ENCODE results near the gene RSPH4A. TPM values are rescaled to one million over a fixed set of nuclear protein-coding genes. Genes with fewer than 3 reads are reported as not detected.

RSPH4A gene
- total RNA-seq, 1 donor from 2014 or later = 0.38 TPM

DNA sequence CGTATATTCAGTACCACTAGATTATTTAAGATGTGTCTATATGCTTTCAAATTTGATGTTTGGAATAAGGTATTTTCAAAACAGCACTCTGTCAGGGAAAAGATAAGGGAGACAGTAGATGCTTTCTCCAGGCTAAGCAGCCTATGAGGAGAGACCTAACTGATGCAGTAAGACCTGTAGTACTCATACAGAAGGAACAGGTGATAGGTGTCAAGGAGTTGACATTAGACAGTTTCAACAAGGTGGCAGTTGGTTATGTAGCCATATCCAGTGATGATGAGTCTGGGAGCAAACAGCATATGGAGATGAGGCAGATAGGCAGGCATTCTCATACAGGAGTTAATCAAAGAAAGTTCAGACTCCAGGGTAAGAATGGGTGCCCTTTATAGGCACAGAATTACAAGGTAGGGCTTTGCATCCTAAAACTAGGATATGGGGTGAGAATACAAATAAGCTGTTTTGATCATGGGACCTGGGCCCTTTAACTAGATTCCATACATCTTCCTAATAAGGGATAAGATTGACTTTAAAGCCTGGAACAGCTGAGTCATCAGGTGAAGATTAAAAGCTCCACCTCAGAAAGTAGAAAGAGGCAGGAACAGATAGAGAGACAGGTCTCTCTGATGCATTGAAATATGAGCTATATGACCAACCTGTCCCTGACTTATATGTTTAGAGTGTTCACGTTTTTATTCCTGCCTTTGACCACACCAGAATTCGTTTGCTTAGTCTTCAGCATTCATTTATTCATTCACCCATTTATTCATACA is 7.9 kb downstream of the RSPH4A start:
- Mint-ChIP-seq H3K27me3 (ENCODE audit: unreplicated experiment) (peaks cover 14% of the 10 kb centered on the region), H3K4me1 (ENCODE audit: unreplicated experiment) (no peaks in the 10 kb centered on the region), H3K4me3 (ENCODE audit: unreplicated experiment) (no peak overlapping the region), H3K27ac (ENCODE audit: unreplicated experiment) (no peak overlapping the region), H3K9me3 (ENCODE audit: unreplicated experiment) (no peaks in the 10 kb centered on the region), H3K36me3 (ENCODE audit: unreplicated experiment) (no peaks in the 10 kb centered on the region)
- DNase-seq (ENCODE audit: extremely low spot score, unreplicated experiment) = no peak
- TF ChIP-seq, protein P1, sequence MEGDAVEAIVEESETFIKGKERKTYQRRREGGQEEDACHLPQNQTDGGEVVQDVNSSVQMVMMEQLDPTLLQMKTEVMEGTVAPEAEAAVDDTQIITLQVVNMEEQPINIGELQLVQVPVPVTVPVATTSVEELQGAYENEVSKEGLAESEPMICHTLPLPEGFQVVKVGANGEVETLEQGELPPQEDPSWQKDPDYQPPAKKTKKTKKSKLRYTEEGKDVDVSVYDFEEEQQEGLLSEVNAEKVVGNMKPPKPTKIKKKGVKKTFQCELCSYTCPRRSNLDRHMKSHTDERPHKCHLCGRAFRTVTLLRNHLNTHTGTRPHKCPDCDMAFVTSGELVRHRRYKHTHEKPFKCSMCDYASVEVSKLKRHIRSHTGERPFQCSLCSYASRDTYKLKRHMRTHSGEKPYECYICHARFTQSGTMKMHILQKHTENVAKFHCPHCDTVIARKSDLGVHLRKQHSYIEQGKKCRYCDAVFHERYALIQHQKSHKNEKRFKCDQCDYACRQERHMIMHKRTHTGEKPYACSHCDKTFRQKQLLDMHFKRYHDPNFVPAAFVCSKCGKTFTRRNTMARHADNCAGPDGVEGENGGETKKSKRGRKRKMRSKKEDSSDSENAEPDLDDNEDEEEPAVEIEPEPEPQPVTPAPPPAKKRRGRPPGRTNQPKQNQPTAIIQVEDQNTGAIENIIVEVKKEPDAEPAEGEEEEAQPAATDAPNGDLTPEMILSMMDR (IDR thresholded peaks at IDR 0.05) = no peak

DNA sequence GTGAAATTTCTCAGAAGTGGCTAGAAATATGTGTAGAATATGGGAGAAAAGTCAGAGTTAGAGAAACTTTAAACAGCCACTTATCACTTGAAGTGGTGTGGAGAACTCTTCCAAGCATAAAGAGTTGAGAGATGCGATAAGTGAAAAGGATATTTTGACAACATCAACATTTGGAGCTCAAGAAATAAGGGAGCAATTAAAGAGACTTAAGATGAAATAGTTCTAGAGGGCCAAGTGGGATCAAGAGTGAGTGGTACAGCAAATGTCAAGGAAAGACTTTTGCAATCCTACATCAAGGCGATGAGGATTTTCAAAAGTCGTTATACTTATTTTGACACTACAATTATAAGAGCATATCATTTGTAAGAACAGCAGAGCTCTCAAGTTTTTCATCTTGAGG is 9.6 kb downstream of the RSPH4A start:
- TF ChIP-seq, protein P1 (IDR thresholded peaks at IDR 0.05) = no peak
- Mint-ChIP-seq H3K27me3 (ENCODE audit: unreplicated experiment) (peaks cover 14% of the 10 kb centered on the region), H3K27ac (ENCODE audit: unreplicated experiment) (no peak overlapping the region), H3K4me1 (ENCODE audit: unreplicated experiment) (no peaks in the 10 kb centered on the region), H3K36me3 (ENCODE audit: unreplicated experiment) (no peaks in the 10 kb centered on the region), H3K4me3 (ENCODE audit: unreplicated experiment) (no peak overlapping the region), H3K9me3 (ENCODE audit: unreplicated experiment) (no peaks in the 10 kb centered on the region)
- no peak for DNase-seq (ENCODE audit: extremely low spot score, unreplicated experiment)

DNA sequence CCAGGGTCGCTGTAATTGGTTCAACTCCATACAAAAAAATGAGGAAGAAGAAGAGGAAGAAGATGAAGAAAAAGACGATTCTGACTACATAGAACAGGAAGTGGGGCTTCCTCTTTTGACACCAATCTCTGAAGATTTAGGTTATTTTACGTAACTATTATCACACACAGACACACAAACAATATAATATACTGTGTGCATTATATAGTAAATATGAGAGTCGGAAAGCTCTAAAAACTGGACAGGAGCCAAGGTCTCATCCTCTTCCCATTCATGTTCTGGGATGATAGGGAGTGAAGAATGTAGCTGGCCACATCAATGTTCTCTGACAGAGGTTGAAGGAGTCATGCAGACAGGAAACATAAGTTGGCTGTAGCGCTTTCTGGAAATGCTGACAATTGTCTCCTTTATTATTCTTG is 13.3 kb downstream of the RSPH4A start:
- DNase-seq (ENCODE audit: extremely low spot score, unreplicated experiment) = no peak
- H3K27me3 Mint-ChIP-seq (ENCODE audit: unreplicated experiment) = no peaks in the 10 kb centered on the region
- H3K27ac Mint-ChIP-seq (ENCODE audit: unreplicated experiment) = no peak overlapping the region
- no peaks in the 10 kb centered on the region for H3K4me1 Mint-ChIP-seq (ENCODE audit: unreplicated experiment)
- TF ChIP-seq, protein P1 (IDR thresholded peaks at IDR 0.05) = no peak
- H3K4me3 Mint-ChIP-seq (ENCODE audit: unreplicated experiment) = no peak overlapping the region
- H3K36me3 Mint-ChIP-seq (ENCODE audit: unreplicated experiment) = peaks cover 6% of the 10 kb centered on the region
- H3K9me3 Mint-ChIP-seq (ENCODE audit: unreplicated experiment) = no peaks in the 10 kb centered on the region

DNA sequence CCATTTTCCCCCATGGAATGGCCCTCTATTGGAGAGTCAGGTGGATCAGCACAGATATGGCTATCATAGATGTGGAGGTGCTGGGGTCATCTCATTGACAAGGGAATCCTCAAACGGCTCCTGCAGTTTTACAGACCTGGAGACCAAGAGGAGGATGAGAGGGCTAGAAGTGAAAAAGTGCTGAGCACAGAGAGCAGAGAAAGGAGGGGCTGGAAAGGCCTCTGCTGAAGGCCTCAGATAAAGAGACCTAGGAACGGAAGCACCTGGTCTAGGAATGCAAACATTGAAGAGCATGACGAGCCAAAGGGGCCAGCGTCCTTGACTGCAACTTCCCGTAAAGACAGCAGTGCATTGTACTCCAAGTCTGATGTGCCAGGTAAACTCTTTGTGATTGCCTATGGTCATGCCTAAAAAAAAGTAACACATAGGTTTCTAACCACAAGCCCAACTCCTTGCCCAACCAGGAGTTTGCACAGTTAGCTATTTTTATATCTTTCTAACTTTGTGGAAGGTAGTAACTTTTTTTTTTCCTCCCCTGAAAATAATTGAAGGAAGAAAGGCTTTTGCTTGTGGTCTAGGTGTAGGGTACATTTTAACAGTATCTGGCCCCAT is 15.2 kb downstream of the RSPH4A start:
- H3K36me3 Mint-ChIP-seq (ENCODE audit: unreplicated experiment) = peaks cover 6% of the 10 kb centered on the region
- DNase-seq (ENCODE audit: extremely low spot score, unreplicated experiment) = no peak
- TF ChIP-seq, protein P1 (IDR thresholded peaks at IDR 0.05) = no peak
- no peaks in the 10 kb centered on the region for H3K4me1 Mint-ChIP-seq (ENCODE audit: unreplicated experiment)
- no peaks in the 10 kb centered on the region for H3K27me3 Mint-ChIP-seq (ENCODE audit: unreplicated experiment)
- H3K9me3 Mint-ChIP-seq (ENCODE audit: unreplicated experiment) = no peaks in the 10 kb centered on the region
- H3K27ac Mint-ChIP-seq (ENCODE audit: unreplicated experiment) = no peak overlapping the region
- no peak overlapping the region for H3K4me3 Mint-ChIP-seq (ENCODE audit: unreplicated experiment)

DNA sequence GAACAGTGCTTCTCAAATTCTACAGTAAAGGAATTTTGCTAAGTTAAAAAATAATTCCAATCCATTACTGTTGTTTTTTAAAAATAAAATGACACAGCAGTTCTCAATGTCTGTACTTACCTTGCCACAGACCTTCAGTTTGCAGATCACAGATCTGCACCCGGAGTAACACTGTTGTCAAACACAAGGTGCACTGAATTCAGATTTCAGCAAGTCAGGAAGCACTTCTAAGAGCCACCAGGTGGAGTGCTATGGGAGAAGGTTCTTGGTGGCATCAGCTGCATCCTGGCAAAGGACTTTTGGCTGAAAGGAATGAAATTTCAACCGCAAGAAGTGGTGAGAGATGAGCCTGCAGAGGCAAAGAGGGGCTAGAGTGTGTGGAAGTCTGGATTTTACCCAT is 17.4 kb downstream of the RSPH4A start:
- Mint-ChIP-seq H3K4me3 (ENCODE audit: unreplicated experiment) (no peak overlapping the region), H3K27ac (ENCODE audit: unreplicated experiment) (no peak overlapping the region), H3K4me1 (ENCODE audit: unreplicated experiment) (no peaks in the 10 kb centered on the region), H3K27me3 (ENCODE audit: unreplicated experiment) (no peaks in the 10 kb centered on the region), H3K36me3 (ENCODE audit: unreplicated experiment) (peaks cover 11% of the 10 kb centered on the region), H3K9me3 (ENCODE audit: unreplicated experiment) (no peaks in the 10 kb centered on the region)
- no peak for DNase-seq (ENCODE audit: extremely low spot score, unreplicated experiment)
- TF ChIP-seq, protein P1 (IDR thresholded peaks at IDR 0.05) = no peak

Data from osteocyte (in vitro differentiated cells).